GM12865 (cell line): ENCODE data around the gene CHST11.

Source experiments
- DNase-seq: peaks from one replicate; pipeline ENCODE4 v3.0.0; 2010; ENCODE audit warnings: low read depth
- H3K4me3 ChIP-seq: 2 replicates; pipeline ENCODE4 v1.5.1; 2011; ENCODE audit warnings: mild to moderate bottlenecking, low read depth, low read length, control low read depth
- TF ChIP-seq, protein P1 (sequence below): IDR thresholded peaks from 2 replicates; pipeline ENCODE4 v1.5.1; 2011; ENCODE audit warnings: low read length, control low read depth, low read depth, inconsistent platforms; ENCODE audit not compliant: insufficient read depth; ENCODE audit errors: missing control alignments

Gene CHST11

DNA sequence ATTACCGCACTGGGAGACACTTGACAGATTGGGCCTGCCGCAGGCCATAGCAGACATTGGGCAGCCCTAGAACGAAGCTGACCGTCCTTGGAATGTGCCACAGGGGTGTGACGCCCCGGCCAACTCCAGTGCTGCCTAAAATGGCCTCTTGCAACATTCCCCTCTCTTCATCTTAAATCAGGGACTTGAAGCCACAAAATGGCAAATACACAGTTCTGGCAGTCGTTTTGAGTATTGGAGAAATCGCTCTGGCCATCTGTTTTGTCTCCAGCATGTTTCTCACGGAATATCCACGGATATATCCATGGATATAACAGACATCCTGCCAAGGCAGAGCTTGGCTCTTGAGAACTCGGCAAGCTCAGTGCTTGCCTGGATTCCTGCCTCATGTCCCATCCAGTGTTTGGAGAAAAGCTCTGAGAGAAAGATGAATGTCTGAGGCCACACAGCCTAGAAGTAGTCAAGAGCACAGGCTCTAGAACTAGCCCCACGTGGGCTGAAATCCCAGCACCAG, 158.4 kb downstream of the CHST11 start:
- H3K4me3 ChIP-seq, result no peak overlapping the region
- DNase-seq, result no peak
- TF ChIP-seq, protein P1, sequence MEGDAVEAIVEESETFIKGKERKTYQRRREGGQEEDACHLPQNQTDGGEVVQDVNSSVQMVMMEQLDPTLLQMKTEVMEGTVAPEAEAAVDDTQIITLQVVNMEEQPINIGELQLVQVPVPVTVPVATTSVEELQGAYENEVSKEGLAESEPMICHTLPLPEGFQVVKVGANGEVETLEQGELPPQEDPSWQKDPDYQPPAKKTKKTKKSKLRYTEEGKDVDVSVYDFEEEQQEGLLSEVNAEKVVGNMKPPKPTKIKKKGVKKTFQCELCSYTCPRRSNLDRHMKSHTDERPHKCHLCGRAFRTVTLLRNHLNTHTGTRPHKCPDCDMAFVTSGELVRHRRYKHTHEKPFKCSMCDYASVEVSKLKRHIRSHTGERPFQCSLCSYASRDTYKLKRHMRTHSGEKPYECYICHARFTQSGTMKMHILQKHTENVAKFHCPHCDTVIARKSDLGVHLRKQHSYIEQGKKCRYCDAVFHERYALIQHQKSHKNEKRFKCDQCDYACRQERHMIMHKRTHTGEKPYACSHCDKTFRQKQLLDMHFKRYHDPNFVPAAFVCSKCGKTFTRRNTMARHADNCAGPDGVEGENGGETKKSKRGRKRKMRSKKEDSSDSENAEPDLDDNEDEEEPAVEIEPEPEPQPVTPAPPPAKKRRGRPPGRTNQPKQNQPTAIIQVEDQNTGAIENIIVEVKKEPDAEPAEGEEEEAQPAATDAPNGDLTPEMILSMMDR, result no peak

DNA sequence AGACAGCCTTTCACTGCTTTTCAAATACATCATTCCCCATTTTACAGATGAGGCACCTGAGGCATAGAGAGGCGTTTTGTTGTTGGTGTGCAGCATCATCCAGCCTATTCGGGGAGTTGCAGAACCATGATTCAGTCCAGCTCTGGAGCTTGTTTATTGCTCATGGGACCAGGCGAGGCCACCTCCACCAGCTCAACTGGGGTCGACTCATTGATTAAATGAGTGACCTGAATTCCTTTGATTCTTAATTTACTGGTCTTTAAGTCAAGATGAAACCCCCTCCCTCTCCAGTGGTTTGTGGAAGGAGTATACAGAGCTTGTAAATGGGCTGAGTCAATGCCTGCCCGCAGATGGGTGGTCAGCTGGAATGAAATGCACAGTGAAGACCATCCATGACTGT, 161.9 kb downstream of the CHST11 start:
- TF ChIP-seq, protein P1, result no peak
- H3K4me3 ChIP-seq, result no peak overlapping the region
- DNase-seq, result no peak

DNA sequence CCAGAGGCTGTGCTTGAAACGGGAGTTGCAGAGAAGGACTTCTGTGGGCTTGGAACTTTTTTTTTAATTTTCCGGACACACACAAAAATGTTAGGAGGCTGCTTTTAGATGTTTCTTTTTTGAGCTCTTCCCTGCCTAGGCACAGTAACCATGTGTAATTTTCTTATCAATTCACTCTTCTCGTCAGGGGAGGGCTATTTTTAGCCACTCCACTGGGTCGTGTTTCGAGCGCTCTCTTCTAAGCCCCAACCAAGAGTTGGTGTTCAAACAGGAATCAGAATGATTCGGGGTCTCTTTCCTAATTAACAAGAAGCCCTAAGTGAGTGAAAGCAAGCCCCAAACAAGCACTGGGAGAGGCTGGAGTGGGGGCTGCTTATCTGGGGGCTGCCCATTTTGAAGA, 162.6 kb downstream of the CHST11 start:
- H3K4me3 ChIP-seq, result no peak overlapping the region
- DNase-seq, result no peak
- TF ChIP-seq, protein P1, result no peak

DNA sequence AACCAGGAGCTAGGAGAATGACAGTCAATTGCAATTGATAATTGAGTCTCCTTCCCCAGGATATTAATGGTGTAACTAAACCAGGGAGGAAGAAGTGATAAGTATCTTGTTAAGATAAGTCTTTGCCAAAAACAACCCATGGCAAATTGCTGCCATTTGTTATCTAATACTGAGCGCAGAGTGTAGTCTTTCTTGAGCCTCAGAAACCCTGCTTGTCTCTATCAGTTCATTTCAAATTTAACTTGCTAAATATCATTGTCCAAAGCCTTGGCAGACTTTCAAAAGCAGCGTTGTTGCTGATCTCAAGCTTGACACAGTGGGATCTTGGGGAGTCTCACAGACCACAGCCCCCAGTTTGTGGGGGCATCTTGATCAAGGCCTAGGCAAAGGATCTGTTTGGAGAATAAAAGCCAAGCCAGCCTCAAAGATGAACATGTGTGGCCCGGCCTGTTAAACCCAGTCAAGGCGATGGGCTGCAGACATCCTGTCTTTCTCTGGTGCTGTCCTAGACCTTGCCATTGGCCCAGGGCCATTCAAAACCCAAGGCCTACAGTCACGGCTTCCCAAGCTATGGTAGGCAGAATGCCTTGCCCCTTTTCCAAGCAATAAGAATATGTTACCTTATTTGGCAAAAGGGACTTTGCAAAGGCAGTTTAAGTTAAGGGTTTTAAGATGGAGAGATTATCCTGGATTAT, 164.2 kb downstream of the CHST11 start:
- DNase-seq, result no peak
- TF ChIP-seq, protein P1, result no peak
- H3K4me3 ChIP-seq, result no peak overlapping the region

DNA sequence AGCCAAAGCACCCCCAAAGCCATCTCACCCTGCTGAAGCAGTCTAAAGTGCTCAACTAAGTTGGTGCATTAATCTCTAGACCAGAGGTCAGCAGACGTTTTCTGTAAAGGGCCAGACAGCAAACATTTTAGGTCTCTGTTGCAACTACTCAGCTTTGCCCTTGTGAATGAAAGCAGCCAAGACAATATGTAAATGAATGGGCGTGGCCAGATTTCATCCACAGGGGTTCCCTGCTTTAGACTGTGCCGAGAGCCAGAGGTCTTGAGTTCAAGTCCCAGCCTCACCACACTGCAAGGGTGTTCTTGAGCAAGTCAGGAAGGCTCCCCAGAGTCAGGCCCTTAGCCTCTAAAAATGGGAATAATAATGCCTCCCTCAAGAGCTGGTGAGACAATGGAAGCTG, 166.2 kb downstream of the CHST11 start:
- H3K4me3 ChIP-seq, result no peak overlapping the region
- TF ChIP-seq, protein P1, result no peak
- no peak for DNase-seq

DNA sequence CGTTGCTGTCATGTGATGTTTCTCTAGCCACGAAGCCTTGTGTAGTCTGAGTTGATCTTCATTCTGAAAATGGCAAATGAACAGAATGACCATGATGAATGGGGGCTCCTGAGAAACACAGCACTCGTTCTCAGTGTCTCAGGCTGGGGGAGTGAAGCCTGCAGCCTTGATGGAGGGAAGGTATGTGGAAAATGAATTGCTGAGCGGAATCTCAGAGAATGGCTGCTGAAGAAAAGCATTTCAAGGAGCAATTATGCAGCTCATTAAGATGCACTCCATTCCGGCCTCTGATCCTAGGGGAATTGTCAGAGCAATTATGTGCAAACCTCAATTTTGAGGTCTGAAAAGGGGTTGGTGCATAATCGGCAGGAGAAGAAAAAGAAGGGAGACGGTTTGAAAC, 167.1 kb downstream of the CHST11 start:
- TF ChIP-seq, protein P1, result no peak
- DNase-seq, result no peak
- no peak overlapping the region for H3K4me3 ChIP-seq

DNA sequence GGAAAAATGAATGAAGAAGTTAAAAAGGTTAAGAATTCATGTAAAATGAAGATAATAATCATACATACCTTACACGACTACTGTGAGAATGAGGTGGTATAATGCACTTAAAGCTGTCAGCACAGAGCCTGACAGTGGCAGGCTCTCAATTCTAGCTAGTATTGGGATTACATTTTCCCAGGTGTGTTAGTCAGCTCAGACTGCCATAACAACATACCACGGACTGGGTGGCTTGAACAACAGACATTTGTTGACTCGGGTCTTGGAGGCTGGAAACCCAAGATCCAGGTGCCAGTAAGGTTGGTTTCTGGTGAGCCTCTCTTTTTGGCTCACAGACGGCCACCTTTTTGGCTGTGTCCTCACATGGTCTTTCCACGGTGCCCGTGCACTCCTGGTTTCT, 167.8 kb downstream of the CHST11 start:
- no peak overlapping the region for H3K4me3 ChIP-seq
- DNase-seq, result no peak
- TF ChIP-seq, protein P1, result no peak
